GM21737 (cell line): ENCODE data around the gene POM121.
"Not testable (repeated sequence)": the region's sequence is repeated elsewhere in the genome, so short reads cannot be mapped to it uniquely, and the experiment has no call there.

ENCODE experiments used
- ATAC-seq: cut with Tn5 transposase; IDR thresholded peaks from one replicate; pipeline ENCODE4 v1.9.1; 2021; ENCODE audit warnings: mild to moderate bottlenecking, moderate library complexity; ENCODE audit not compliant: unreplicated experiment

POM121 gene

DNA sequence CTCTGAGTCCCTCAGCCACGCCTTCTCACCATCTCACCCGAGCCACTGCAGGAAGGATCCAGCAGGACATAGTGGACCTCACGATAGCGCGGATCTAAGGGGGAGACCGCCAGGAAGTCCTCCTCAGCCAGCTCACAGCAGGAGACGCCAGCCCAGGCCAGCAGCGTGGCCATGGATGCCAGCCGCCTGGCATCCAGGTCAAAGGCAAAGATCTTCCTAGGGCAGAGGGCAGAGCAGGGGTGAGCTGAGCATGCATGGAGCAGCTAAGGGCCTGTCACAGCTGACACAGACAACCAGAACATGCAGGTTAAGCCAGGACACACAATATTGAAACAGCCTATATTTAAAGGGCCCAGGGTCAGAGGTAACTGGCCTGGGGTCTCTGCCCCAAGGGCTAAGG lies 24.4 kb downstream of the POM121 start:
- not testable (repeated sequence) for ATAC-seq

DNA sequence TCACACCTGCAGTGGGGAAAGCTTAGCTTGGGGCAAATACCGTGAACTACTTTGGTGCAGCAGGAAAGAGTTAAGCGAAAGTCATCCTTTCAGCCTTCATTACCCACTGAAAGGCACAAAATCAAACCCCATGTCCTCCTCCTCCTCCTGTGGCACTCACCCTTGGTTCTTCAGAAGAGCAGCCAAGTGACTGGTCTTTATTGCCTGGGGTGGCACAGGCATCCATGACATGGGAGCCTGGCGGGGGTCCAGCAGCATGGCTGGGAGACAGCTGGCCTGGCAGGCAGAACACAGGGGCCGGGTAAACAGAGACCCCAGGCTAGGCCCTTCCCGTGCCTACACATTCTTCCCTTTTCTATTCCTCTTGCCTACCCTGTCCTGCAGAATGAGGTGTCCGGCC lies 24.8 kb downstream of the POM121 start:
- not testable (repeated sequence) for ATAC-seq

DNA sequence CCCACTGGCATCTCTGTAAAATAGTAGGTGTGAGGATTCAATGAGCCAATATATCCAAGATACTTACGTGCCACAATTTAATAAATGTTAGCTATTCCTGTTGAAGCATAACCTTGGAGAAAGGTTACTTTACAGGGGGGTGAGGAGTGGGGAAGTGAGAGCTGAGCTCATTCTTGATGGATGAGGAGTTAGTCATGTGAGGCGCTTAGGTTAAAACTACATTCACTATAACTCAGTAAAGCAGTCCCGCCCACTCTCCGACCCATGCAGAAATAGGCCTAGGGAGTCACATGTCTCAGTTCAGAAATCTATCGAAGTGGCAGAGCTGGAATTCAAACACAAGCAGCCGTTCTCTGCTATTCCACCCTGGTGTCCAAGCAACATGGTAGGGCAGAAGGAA lies 25.5 kb downstream of the POM121 start:
- not testable (repeated sequence) for ATAC-seq

DNA sequence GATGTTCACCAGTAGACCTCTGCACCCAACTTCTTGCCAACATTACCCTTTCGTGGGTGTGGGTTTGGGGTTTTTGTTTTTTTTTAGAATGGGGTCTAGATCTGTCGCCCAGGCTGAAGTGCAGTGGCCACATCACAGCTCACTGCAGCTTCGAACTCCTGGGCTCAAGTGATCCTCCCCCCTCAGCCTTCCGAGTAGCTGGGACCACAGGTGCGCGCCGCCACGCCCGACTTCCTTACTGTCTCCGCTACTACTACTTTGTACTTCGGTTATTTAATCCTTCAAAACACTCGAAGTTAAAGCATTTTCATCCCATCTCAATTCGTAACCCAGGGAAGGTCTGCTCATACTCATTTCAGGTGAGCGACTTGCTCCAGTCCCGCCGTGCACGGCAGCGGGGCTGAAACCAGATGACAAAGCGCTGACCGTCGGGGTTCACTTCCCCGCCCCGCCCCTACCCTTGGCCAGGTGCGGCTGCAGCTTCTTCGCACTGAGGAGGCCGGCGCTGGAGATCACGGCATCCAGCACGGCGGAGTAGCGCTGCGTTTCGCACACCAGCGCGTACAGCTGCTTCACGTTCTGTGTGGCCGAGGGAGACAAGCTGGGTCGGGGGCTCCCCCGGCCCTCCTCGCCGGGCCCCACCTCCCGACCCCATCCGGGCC lies 29.1 kb downstream of the POM121 start:
- peak; percentile 38 for ATAC-seq

DNA sequence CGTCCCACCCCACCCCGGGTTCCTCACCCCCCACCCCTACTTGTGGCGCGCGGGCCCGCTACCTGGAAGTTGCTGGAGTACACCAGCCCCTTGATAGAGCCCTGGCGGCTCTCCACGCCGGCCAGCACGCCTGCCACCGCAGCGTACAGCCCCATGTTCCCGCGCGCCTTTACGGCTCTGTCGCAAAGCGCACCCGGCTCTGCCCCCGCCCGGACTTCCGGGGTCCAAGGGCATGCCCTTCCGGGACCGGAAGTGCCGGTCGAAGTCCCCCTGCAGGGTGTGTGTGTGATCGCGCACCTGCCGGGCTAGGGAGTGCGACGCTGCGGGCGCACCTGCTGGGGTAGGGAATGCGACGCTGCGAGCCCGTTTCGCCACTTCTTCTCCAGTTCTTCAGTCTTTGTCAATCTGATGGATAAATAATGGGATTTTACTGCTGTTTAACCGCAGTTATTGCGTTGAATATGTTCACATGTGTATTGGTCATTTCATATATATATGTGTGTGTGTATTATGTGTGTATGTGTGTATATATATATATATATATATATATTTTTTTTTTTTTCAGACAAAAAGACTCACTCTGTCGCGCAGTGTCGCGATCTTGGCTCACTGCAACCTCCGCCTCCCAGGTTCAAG lies 29.8 kb downstream of the POM121 start:
- peak; percentile 85 for ATAC-seq

DNA sequence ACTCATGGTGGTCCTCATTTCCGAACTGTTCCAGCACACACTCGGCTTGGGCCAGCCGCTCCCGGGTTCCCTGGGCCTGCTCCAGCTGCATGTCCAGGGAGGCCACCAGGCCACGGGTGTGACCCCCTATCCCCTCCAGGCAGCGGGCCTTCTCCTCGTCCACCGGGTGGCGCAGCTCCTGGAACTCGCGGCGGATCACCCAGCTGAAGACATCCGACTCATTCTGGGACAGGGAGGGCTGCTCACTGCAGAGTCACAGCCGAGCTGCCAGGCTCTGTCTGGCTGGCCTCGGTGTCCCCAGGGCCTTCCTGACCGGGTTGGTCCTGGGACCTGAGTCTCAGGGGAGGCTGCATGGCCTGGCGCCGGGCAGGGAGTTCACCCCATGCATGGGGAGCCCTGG lies 35.1 kb downstream of the POM121 start:
- not testable (repeated sequence) for ATAC-seq

DNA sequence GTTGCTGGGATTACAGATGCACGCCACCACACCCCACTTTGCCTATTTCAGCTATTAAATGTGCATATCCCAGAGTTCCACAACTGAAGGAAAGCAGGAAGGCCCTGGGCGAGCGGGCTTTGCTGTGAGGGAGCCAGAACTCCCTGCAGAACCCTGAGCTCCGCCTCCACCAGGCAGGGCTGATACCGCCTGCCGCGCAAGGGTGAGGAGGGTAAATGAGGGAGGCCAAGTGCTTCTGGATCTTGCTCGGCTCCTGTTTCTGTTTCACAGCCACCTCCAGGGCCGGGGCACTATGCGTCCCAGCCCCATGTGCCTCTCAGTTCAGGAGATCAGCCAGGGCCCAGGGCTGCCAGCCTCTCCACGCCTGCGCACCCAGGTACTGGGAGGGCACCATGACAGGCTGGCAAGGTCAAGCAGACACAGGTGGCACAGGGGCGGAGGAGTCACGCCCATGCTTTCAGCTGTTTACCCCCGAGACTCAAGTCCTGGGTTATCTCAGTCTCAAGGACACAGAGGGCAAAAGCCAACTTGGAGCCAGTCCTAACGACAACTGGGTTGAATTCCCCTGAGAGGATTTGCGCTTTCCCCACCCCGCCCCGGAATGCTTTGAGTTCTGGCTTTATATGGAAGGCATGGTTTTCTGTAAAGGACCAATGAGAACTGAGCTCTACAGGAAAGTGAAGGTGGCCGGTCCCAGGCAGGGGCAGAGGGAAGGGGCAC lies 35.9 kb downstream of the POM121 start:
- ATAC-seq: not testable (repeated sequence)

DNA sequence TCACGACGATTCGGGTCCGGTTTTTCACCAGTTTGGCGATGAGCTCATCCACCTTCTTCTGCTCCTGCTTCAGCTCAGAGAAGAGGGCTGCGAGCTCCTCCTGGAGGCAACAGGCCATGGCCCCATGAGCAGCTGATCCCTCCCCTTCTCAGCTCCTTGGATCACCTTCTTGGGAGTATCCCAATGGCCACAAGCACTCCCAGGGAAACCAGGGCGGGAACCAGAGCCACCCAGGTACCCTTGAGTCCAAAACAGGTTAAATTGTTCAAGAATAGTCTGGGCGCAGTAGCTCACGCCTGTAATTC lies 36.4 kb downstream of the POM121 start:
- ATAC-seq: not testable (repeated sequence)

DNA sequence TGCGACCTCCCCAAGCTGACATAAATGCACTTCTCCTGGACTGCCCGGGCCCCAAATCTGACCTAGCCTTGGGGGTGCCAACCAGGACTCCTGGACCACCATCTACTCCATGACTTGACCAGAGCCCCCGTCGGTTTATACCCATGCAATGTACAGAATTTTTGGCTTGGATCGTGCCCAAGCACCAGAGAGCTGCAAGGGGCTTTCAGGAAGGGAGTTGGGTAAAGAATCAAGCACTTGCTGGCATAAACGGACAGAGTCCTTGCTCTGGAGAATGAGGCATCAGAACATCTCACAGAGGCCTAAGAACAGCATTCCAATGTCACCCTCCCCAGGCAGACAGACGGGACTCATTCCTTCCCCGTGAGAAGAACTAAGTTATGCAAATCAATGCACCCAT lies 38.2 kb downstream of the POM121 start:
- not testable (repeated sequence) for ATAC-seq

DNA sequence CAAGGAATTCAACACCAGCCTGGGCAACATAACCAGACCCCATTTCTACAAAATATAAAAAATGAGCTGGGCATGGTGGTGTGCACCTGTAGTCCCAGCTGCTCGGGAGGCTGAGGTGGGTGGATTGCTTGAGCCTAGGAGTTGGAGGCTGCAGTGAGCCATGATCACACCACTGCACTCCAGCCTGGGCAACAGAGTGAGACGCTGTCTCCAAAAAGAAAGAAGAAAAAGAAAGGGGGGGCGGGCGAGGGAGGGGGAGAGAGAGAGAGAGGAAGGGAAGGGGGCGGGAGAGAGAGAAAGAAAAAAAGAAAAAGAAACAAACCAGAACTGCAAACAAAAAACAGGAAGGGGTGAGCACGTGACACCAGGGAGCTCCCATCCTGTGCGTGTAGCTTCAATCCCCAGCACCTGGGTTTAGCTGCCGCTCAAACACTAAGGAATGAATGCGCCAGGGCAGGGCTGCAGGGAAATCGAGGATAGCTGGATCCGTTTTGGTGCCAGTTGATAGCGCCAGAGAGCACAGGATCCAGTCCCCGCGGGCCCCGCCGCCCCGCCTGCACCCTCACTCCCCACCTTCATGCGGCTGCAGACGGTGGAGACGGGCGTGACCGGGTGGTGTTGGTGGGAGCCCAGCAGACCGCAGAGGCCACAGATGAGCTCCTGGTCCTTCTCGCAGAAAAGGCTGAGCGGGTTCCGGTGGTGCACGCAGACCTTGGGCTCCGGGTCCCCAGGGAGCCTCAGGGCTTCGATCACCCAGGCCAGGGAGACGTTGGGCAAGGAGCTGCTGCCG lies 40.5 kb downstream of the POM121 start:
- not testable (repeated sequence) for ATAC-seq

DNA sequence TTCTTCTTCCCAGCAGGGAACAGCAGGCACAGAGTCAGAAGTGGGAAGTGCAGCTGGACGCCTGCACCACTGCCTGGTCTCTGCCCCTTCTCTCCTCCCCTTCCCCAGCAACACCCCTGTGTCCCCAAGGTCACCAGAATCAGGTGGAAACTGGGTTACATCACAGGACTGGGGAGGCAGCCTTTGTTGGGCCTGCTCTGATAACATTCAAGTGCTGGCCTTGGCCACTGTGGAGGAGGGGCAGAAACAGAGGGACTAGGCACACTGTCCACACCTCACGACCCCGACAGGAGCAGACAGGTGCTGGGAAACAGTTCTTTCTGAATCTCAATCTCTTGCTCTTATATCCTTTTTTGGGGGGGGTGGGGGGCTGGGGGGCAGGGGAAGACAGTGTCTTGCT lies 42.0 kb downstream of the POM121 start:
- not testable (repeated sequence) for ATAC-seq

DNA sequence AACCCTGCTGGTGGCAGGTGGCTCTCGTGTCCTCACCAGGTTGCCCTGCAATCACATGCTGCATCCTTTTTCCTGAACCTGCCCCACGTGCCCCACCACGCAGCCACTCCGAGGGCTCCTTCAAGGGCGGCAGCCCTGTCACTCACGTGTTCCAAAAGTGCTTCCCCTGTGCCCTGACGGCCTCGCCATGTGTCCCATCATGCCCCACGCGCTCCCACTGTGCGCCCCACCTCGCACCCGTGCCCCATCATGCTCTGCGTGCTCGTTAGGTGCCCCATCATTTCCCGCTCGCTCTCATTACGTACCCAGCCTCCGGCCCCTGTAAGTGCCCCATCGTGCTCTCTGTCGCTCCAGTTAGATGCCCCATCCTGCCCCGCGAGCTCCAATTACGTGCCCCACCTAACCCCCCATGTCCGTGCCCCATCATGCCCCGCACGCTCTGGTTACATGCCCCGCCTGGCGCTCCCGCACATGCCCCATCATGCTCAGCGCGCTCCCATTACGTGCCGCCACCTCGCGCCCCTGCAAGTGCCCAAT lies 44.2 kb downstream of the POM121 start, which contains the start of gene TRIM74:
TRIM74 (minus strand) TSS at position 487 of the 537 bp plus-strand sequence. CDS start 3,309 bp downstream, outside the sequence.
- not testable (repeated sequence) for ATAC-seq

DNA sequence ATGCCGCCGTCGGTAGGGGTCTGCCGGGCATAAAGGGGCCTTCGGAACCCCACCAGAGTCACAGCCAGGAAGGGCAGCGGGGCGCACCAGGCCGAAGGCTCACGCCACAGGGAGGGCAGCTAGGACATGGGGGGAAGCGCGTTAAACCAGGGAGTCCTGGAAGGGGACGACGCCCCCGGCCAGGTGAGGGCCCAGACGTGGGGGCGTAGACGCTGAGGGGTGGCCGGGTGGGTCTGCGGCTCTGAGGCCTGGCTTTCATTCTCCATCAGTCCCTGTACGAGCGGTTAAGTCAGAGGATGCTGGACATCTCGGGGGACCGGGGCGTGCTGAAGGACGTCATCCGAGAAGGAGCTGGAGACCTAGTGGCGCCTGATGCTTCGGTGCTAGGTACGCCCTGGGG lies 44.8 kb downstream of the POM121 start:
- ATAC-seq: not testable (repeated sequence)

DNA sequence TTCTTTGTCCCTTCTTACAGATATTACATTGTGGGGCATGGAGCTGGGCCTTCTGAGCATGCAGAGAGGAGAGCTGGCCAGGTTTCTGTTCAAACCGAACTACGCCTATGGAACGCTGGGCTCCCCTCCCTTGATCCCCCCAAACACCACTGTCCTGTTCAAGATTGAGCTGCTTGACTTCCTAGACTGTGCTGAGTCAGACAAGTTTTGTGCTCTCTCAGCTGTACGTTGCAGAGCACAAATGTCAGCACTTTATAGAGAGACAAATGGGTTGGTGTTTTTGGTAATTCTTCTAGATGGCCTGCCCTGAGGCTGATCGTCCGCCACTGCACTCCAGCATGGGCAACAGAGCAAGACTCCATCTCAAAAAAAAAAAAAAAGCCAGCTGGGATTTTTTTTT lies 46.6 kb downstream of the POM121 start:
- not testable (repeated sequence) for ATAC-seq

DNA sequence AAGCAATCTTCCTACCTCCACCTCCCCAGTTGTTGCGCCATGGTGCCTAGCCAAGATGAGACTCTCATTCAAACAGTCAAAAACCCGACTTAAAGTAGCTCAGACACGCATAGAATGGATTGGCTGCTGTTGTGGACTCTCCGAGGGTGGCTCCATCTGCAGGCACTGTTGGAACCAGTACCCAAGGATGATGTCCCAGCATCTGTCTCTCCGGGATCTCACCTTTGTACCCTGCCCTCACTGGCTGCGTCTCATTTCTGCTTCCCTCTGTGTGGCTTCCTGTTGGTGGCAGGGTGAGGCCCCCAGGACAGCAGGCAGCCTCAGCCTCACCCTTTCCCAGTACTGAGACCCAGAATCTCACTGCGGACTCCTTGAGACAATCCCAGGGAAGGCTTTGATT lies 49.9 kb downstream of the POM121 start:
- ATAC-seq: not testable (repeated sequence)

DNA sequence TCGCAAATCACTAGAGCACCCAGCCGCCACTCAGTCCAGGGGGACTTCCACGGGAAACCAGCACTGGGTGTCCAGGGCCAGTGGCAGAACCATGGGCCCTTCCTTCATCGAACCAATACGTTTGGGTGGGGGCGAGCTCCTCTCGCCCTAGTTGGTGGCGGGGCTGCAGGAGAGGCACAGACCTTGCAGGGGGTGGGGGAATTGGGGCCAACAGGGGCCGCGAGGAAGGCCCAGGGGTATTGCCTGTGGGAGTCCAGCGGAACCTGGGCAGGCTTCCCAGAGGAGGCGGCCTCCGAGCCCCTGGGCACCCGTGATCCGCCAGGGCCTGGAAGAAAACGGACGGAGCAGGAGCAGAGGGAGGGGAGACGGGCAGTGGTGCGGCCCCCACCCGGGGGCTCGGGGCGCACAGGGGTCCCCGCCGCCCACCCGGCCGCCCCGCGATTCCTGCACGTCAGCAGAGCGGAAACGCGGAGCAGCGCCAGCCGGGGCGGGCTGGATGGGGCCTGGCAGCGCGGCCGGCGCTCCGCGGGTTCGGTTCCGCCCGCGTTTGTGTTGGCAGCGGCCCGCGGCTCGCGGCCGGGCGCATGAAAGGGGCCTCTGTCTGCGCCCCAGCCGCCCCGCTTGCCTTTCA lies 50.9 kb downstream of the POM121 start:
- ATAC-seq: not testable (repeated sequence)

DNA sequence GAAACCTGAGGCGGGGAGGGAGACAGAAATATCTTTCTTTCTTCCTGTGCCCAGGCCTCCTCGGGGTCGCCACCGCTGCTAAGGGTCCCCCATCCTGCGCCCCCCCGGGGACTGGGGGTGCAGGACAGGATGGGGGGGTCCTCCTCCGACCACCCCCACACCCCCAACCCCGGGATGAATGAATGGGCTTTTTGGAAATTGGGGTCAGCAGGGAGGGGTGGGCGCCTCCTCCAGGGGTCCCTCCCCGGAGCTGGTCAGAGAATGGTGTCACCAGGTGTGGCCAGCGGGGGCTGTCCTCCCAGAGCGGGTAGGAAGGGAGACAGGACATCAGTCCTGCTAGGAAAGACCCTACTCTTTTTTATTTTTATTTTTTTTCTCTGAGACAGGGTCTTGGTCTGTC lies 51.5 kb downstream of the POM121 start:
- not testable (repeated sequence) for ATAC-seq

DNA sequence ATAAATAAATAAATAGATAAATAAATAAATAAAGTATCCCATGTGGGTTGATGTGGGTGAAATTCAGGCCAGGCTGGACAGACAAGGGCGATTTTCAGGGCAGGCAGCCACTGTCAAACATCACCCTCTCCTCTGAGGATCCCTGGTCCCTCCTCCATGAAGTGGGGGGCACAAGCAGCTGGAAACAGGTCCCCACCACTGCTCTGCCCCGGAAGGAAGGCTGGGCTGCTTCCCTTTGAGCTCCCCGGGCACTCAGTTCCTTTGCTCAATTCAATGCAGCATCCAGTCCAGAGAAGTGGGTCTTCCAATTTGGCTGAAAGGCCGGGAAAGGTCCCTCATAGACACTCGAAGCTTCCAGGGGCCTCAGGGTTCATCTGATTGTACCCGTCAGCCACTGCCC lies 55.5 kb downstream of the POM121 start:
- not testable (repeated sequence) for ATAC-seq

DNA sequence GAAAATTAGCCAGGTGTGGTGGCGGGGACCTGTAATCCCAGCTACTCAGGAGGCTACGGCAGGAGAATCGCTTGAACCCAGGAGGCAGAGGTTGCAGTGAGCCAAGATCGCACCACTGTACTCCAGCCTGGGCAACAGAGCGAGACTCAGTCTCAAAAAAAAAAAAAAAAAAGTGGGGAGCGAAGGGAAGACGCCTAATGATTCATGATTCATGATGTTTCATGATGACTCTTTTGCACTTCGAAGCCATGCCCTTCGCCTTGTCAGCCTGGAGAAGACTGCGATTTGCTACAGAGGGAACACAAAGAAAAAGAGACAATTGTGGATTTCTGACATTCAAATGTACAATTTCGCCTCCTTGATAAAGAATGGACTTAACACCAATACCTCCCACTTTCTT lies 57.2 kb downstream of the POM121 start:
- ATAC-seq: not testable (repeated sequence)

DNA sequence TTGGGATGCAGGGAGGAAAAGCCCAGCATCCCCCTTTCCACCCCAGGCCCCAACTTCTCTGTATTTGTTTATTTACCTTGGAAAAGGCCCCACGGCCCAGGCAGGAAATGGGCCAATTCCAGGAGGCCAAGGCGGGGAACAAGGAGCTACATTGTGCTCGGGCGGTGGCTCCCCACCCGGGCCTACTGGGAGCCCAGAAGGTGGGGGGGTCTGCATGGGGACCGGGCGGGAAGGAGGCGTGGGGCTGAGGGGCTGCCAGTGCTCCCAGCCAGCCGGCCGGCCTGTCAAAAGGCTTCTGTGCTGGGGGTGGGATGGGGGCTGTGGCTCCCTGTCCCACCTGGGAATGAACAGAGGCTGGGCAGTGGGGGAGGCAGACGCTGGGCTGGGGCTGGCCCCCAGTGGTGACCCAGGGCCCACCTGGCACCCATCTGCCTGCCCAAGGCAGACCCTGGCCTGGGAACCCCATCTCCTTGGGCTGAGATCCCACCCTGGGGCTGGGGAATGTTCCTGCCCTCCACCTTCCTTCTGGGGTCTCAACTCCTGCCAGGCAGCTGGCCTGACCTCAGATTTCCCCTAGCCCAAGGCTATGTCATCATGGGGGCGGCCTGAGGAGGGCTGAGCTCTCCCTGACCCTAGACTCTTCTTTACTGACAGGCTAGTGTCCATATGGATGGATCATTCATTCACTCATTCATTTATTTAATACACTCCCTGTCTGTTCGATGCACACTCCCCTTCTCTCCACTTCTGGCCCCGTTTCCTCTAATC lies 65.4 kb downstream of the POM121 start:
- ATAC-seq: not testable (repeated sequence)
